NCI-H187 (cell line): ENCODE measurements around the gene CACNA2D1.

Experiments
- DNase-seq, 2 experiments: peaks; one replicate each; lab custom pipeline; 2025; lab: John Stamatoyannopoulos, UW

CACNA2D1 gene

GRCh38 chr7:82443547-82444219 is at the start of gene CACNA2D1:
TSS of gene CACNA2D1 (minus strand) at chr7:82443777.
- DNase-seq, result peak; percentile 71 to 80

- DNase-seq, result no peak
Observed at GRCh38 chr7:82481499-82482097, 38.0 kb upstream of the CACNA2D1 start.

GRCh38 chr7:82477733-82478515 is 34.3 kb upstream of the CACNA2D1 start:
- no peak for DNase-seq

GRCh38 chr7:82472966-82473365 is 29.4 kb upstream of the CACNA2D1 start:
- DNase-seq, result no peak

- DNase-seq, result no peak
Observed at GRCh38 chr7:82471351-82472020, 27.9 kb upstream of the CACNA2D1 start.

- no peak for DNase-seq
Observed at GRCh38 chr7:82469207-82469606, 25.6 kb upstream of the CACNA2D1 start.

GRCh38 chr7:82468435-82468834 is 24.9 kb upstream of the CACNA2D1 start:
- no peak for DNase-seq

- DNase-seq, result no peak
Observed at GRCh38 chr7:82467020-82467419, 23.4 kb upstream of the CACNA2D1 start.

- no peak for DNase-seq
Observed at GRCh38 chr7:82464372-82464771, 20.8 kb upstream of the CACNA2D1 start.

- DNase-seq, result no peak
Observed at GRCh38 chr7:82455295-82455694, 11.7 kb upstream of the CACNA2D1 start.

GRCh38 chr7:82450759-82451158 is 7.2 kb upstream of the CACNA2D1 start:
- no peak for DNase-seq

- no peak for DNase-seq
Observed at GRCh38 chr7:82449910-82450309, 6.3 kb upstream of the CACNA2D1 start.

- no peak for DNase-seq
Observed at GRCh38 chr7:82446897-82447296, 3.3 kb upstream of the CACNA2D1 start.

GRCh38 chr7:82445271-82445670 is 1.7 kb upstream of the CACNA2D1 start:
- DNase-seq, result peak in 1 of 2 experiments; percentile 7

GRCh38 chr7:82444220-82444909 is 788 bp upstream of the CACNA2D1 start:
- peak; percentile 71 to 82 for DNase-seq

- DNase-seq, result peak in 1 of 2 experiments; percentile 41
Observed at GRCh38 chr7:82443036-82443546, 486 bp downstream of the CACNA2D1 start.

- DNase-seq, result peak in 1 of 2 experiments; percentile 14
Observed at GRCh38 chr7:82442492-82443035, 1.0 kb downstream of the CACNA2D1 start.

- DNase-seq, result no peak
Observed at GRCh38 chr7:82441669-82442478, 1.7 kb downstream of the CACNA2D1 start.

GRCh38 chr7:82438521-82438920 is 5.1 kb downstream of the CACNA2D1 start:
- DNase-seq, result no peak

- no peak for DNase-seq
Observed at GRCh38 chr7:82435769-82436168, 7.8 kb downstream of the CACNA2D1 start.
